Measurements from ENCODE around the gene RASGRF2.

DNA sequence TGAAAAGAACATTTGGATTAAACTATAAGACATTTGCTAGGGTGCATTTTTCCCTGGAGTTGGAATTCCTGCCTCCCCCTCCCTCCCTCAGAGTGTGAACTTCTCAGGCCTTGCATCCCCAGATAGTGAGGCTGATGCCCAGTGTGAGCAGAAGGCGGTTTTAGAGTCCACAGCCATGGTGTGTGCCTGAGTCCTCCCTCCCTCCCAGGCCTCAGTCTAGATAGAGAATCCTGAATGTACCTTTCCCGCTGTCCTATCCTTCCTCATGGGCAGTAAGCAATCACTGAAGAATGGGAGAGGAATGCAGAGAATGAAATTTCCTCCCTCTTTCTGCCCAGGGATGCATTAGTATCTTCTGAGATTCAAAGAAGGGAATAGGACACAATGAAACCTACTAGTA lies 108.5 kb downstream of the RASGRF2 start:
- no peak for TF ChIP-seq EZH2 (IDR thresholded peaks at IDR 0.05; ENCODE audit: borderline replicate concordance, low read depth, low read length, poor library complexity, severe bottlenecking)
- TF ChIP-seq, protein P1, sequence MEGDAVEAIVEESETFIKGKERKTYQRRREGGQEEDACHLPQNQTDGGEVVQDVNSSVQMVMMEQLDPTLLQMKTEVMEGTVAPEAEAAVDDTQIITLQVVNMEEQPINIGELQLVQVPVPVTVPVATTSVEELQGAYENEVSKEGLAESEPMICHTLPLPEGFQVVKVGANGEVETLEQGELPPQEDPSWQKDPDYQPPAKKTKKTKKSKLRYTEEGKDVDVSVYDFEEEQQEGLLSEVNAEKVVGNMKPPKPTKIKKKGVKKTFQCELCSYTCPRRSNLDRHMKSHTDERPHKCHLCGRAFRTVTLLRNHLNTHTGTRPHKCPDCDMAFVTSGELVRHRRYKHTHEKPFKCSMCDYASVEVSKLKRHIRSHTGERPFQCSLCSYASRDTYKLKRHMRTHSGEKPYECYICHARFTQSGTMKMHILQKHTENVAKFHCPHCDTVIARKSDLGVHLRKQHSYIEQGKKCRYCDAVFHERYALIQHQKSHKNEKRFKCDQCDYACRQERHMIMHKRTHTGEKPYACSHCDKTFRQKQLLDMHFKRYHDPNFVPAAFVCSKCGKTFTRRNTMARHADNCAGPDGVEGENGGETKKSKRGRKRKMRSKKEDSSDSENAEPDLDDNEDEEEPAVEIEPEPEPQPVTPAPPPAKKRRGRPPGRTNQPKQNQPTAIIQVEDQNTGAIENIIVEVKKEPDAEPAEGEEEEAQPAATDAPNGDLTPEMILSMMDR (conservative IDR thresholded peaks at IDR 0.05; ENCODE audit: low read depth, low read length), result no peak

Measured in A673 (cell line).